HCT116 (cell line): ENCODE data around the gene DNAJC10. TPM values are rescaled to one million over a fixed set of nuclear protein-coding genes. Genes with fewer than 3 reads are reported as not detected.
"Not testable (repeated sequence)": the region's sequence is repeated elsewhere in the genome, so short reads cannot be mapped to it uniquely, and the experiment has no call there.

Source experiments
- ATAC-seq: fragments of 200-7000 bp; cut with Tn5 transposase; 2 replicates; pipeline ENCODE4 v1.9.1; 2020; ENCODE audit warnings: mild to moderate bottlenecking, moderate library complexity
- BruUV-seq: library from RNA; stranded (reverse); fragments of 400-500 nt; replicated peaks from 2 replicates; lab custom pipeline; 2021; lab: Mats Ljungman, UMichigan
- CTCF ChIA-PET: fragments of 300-600 bp; sonication (Branson Sonifier 250); formaldehyde crosslinking; loops from one replicate; lab custom pipeline; 2021; ENCODE audit warnings: antibody characterized with exemption; lab: Charles Lee
- POLR2A ChIA-PET: fragments of 300-600, 350-600 bp; sonication (Branson Sonifier 250); formaldehyde crosslinking; loops from one replicate; lab custom pipeline; 2021; ENCODE audit warnings: antibody characterized with exemption; lab: Charles Lee
- RAD21 ChIA-PET, 2 experiments: fragments of 300-600 bp; sonication (Branson Sonifier 250); formaldehyde crosslinking; loops; one replicate each; lab custom pipeline; 2023; ENCODE audit warnings: low total read pairs in 2 of 2; ENCODE audit not compliant: uncharacterized antibody in 2 of 2, unreplicated experiment in 2 of 2, low non-redundant PET in 1 of 2; lab: Charles Lee
- DNase-seq: peaks from one replicate; pipeline ENCODE4 v3.0.0-alpha.2; 2010; ENCODE audit warnings: low read depth, low spot score
- H2AFZ ChIP-seq: fragments of 200-600 bp; shearing (Covaris generic), sonication (generic); 2 replicates; pipeline ENCODE4 v1.6.1; 2017; ENCODE audit warnings: low read depth, mixed run types, mixed read lengths, antibody characterized with exemption, low read length; ENCODE audit not compliant: poor library complexity, severe bottlenecking
- H3K27ac ChIP-seq: 2 replicates; pipeline ENCODE4 v1.5.1; 2012; ENCODE audit warnings: low read depth, low read length
- H3K27me3 ChIP-seq: fragments of 200-600 bp; sonication (generic); 2 replicates; pipeline ENCODE4 v1.6.1; 2016; ENCODE audit warnings: mixed run types, low read length, mixed read lengths; ENCODE audit not compliant: insufficient read depth
- H3K36me3 ChIP-seq, 2 experiments: fragments of 200-500 bp in 1 of 2; fragments of 200-600 bp in 1 of 2; sonication (Bioruptor generic) in 1 of 2; sonication (generic) in 1 of 2; 2 replicates each; pipeline versions ENCODE4 v1.5.1 to v1.6.1; 2014 to 2016; ENCODE audit warnings: low read length in 2 of 2, inconsistent platforms in 1 of 2, mixed read lengths in 1 of 2, mixed run types in 1 of 2; ENCODE audit not compliant: insufficient read depth in 2 of 2, control insufficient read depth in 1 of 2
- H3K4me1 ChIP-seq, 2 experiments: fragments of 200-600 bp in 1 of 2; sonication (generic) in 1 of 2; 2 replicates each; pipeline versions ENCODE4 v1.5.1 to v1.6.1; 2012 to 2017; ENCODE audit warnings: low read length in 2 of 2, inconsistent platforms in 1 of 2, mild to moderate bottlenecking in 1 of 2, mixed read lengths in 1 of 2, mixed run types in 1 of 2, moderate library complexity in 1 of 2; ENCODE audit not compliant: insufficient read depth in 2 of 2, control insufficient read depth in 1 of 2
- H3K4me2 ChIP-seq: fragments of 200-600 bp; sonication (generic); 2 replicates; pipeline ENCODE4 v1.6.1; 2017; ENCODE audit warnings: mixed run types, low read length, mixed read lengths
- H3K4me3 ChIP-seq, 2 experiments: fragments of 200-600 bp in 1 of 2; sonication (generic) in 1 of 2; replicated peaks in 1 of 2; 2 replicates each; pipeline ENCODE4 v1.5.1; 2011 to 2016; ENCODE audit warnings: low read length in 2 of 2, control low read depth in 1 of 2, low read depth in 1 of 2, mild to moderate bottlenecking in 1 of 2, mixed read lengths in 1 of 2, mixed run types in 1 of 2
- H3K79me2 ChIP-seq: fragments of 200-600 bp; sonication (generic); 2 replicates; pipeline ENCODE4 v1.6.1; 2017; ENCODE audit warnings: mild to moderate bottlenecking, mixed run types, low read length, moderate library complexity, mixed read lengths; ENCODE audit not compliant: insufficient read depth
- H3K9ac ChIP-seq: fragments of 200-600 bp; sonication (generic); 2 replicates; pipeline ENCODE4 v1.6.1; 2016; ENCODE audit warnings: low read length, mixed read lengths
- H3K9me2 ChIP-seq: fragments of 200-600 bp; sonication (generic), shearing (Covaris generic); 2 replicates; pipeline ENCODE4 v1.6.1; 2017; ENCODE audit warnings: mixed run types, mild to moderate bottlenecking, moderate library complexity; ENCODE audit not compliant: insufficient read depth
- H3K9me3 ChIP-seq, 2 experiments: fragments of 200-500 bp in 1 of 2; fragments of 200-600 bp in 1 of 2; sonication (Bioruptor generic) in 1 of 2; sonication (generic) in 1 of 2; 2 replicates each; pipeline ENCODE4 v1.6.1; 2014 to 2017; ENCODE audit warnings: low read length in 2 of 2, mixed read lengths in 2 of 2, inconsistent platforms in 1 of 2, low read depth in 1 of 2, mild to moderate bottlenecking in 1 of 2, mixed run types in 1 of 2, moderate library complexity in 1 of 2; ENCODE audit not compliant: control insufficient read depth in 1 of 2, insufficient read depth in 1 of 2
- H4K20me1 ChIP-seq: fragments of 200-600 bp; sonication (generic), shearing (Covaris generic); 2 replicates; pipeline ENCODE4 v1.6.1; 2017; ENCODE audit warnings: mixed run types, mild to moderate bottlenecking, moderate library complexity; ENCODE audit not compliant: insufficient read depth
- CTCF ChIP-seq, 3 experiments: fragments of 200-600 bp in 1 of 3; sonication (generic) in 1 of 3; IDR thresholded peaks in 2 of 3; conservative IDR thresholded peaks in 1 of 3; 2 replicates each; pipeline ENCODE4 v1.5.1; 2012 to 2017; ENCODE audit warnings: low read depth in 2 of 3, low read length in 2 of 3, antibody characterized with exemption in 1 of 3, borderline replicate concordance in 1 of 3, control low read depth in 1 of 3, mild to moderate bottlenecking in 1 of 3, mixed read lengths in 1 of 3, mixed run types in 1 of 3, moderate library complexity in 1 of 3; ENCODE audit not compliant: insufficient read depth in 1 of 3
- FOSL1 ChIP-seq: IDR thresholded peaks from 2 replicates; pipeline ENCODE4 v1.6.1; 2012; ENCODE audit warnings: low read depth
- intact Hi-C: fragments of 100-400 bp; cut with micrococcal nuclease; formaldehyde crosslinking; loops from 2 replicates; pipeline ENCODE4 v1.10.0; 2022
- total RNA-seq: library from RNA; stranded (reverse); gene quantifications from one replicate; pipeline ENCODE4 v1.2.1, GENCODE V29; 2021; ENCODE audit not compliant: unreplicated experiment

The DNAJC10 gene
- total RNA-seq, 1 experiment from 2014 or later = 80.4 TPM

GRCh38 chr2:182767578-182767977 is 51.5 kb downstream of the DNAJC10 start:
- H4K20me1 ChIP-seq = no peaks in the 10 kb centered on the region
- TF ChIP-seq CTCF (IDR thresholded peaks at IDR 0.05 in 2 of 3, conservative IDR thresholded peaks at IDR 0.05 in 1 of 3; ENCODE audit: borderline replicate concordance in 1 of 3, insufficient read depth in 1 of 3, low read depth in 2 of 3, low read length in 2 of 3) = peak; percentile 14 to 58 (median 48); a peak in 5 of 6 replicates
- no peak for TF ChIP-seq FOSL1
- no peaks in the 10 kb centered on the region for H3K9me3 ChIP-seq
- no peak overlapping the region for H2AFZ ChIP-seq
- no peak overlapping the region for H3K27ac ChIP-seq
- DNase-seq (peak; percentile 8), ATAC-seq (peak; percentile 85)
- no peak overlapping the region for H3K4me3 ChIP-seq
- intact Hi-C loops = loop anchor here (1.0 to 10.0 kb wide), 2 partner anchors 213 to 327 kb away; no protein-coding TSS in a partner anchor
- no peaks in the 10 kb centered on the region for H3K4me1 ChIP-seq
- no peak overlapping the region for H3K9ac ChIP-seq
- ChIA-PET CTCF (interaction anchor here (0.6 to 2.6 kb wide), 8 partner anchors 10 to 327 kb away, joined by 3 to 45 read pairs (median 4); no protein-coding TSS in a partner anchor), POLR2A (no interaction called here), RAD21 (interaction anchor here in 1 of 2 experiments (1.1 kb wide), 1 partner anchor 212 kb away, joined by 6 read pairs; no protein-coding TSS in a partner anchor)
- BruUV-seq = no TSS peak
- H3K4me2 ChIP-seq = no peak overlapping the region
- no peaks in the 10 kb centered on the region for H3K9me2 ChIP-seq
- peaks cover 2 to 14% of the 10 kb centered on the region in 2 experiments; a peak in 3 of 4 replicates for H3K36me3 ChIP-seq
- no peaks in the 10 kb centered on the region for H3K27me3 ChIP-seq
- H3K79me2 ChIP-seq = no peaks in the 10 kb centered on the region

- H3K27me3 ChIP-seq, H3K79me2 ChIP-seq, H3K27ac ChIP-seq, H3K4me3 ChIP-seq, H3K9me2 ChIP-seq, H3K4me1 ChIP-seq, H2AFZ ChIP-seq, ATAC-seq, DNase-seq, H3K9me3 ChIP-seq, H4K20me1 ChIP-seq, RAD21 ChIA-PET, BruUV-seq, POLR2A ChIA-PET, H3K4me2 ChIP-seq, H3K36me3 ChIP-seq, CTCF ChIA-PET, H3K9ac ChIP-seq: not testable (repeated sequence)
- intact Hi-C loops = loop anchor here (10.0 kb wide), 1 partner anchor 326 kb away; no protein-coding TSS in a partner anchor
These were observed 52.9 kb downstream of the DNAJC10 start for GRCh38 chr2:182768950-182769349.
